Measurements from ENCODE around the gene HHAT.

The HHAT gene

GRCh38 chr1:210445931-210446330 is 117.2 kb downstream of the HHAT start:
- no peaks in the 10 kb centered on the region for H3K79me2 ChIP-seq (ENCODE audit: low read length)
- no peaks in the 10 kb centered on the region for H3K36me3 ChIP-seq (replicated peaks; ENCODE audit: insufficient read depth, low read length)
- H3F3A ChIP-seq (ENCODE audit: insufficient read depth, low read length) = no peaks in the 10 kb centered on the region
- H4K20me1 ChIP-seq (ENCODE audit: insufficient read depth, low read length) = no peaks in the 10 kb centered on the region
- H3K9me2 ChIP-seq (replicated peaks; ENCODE audit: insufficient read depth, low read length) = no peaks in the 10 kb centered on the region
- H3K4me3 ChIP-seq (ENCODE audit: low read length) = no peak overlapping the region
- H3K27me3 ChIP-seq (replicated peaks; ENCODE audit: insufficient read depth, low read length) = no peaks in the 10 kb centered on the region
- H3K27ac ChIP-seq (ENCODE audit: low read length) = no peak overlapping the region
- TF ChIP-seq EZH2phosphoT487 (IDR thresholded peaks at IDR 0.05; ENCODE audit: low read length) (no peak), EZH2 (optimal IDR thresholded peaks at IDR 0.05; ENCODE audit: low read depth, low read length) (no peak), CTCF (IDR thresholded peaks at IDR 0.05; ENCODE audit: low read length) (no peak)
- no peak overlapping the region for H3K9ac ChIP-seq (ENCODE audit: low read length)
- H3K4me2 ChIP-seq (ENCODE audit: low read depth, low read length) = no peak overlapping the region
- no peak for DNase-seq
- H3K4me1 ChIP-seq (ENCODE audit: low read length) = no peaks in the 10 kb centered on the region
- no peak overlapping the region for H2AFZ ChIP-seq (ENCODE audit: low read length)
- no peaks in the 10 kb centered on the region for H3K9me3 ChIP-seq (replicated peaks; ENCODE audit: insufficient read depth, low read length)

- Histone ChIP-seq H2AFZ (ENCODE audit: low read length) (no peak overlapping the region), H3K79me2 (ENCODE audit: low read length) (no peaks in the 10 kb centered on the region), H3K9ac (ENCODE audit: low read length) (no peak overlapping the region), H4K20me1 (ENCODE audit: insufficient read depth, low read length) (no peaks in the 10 kb centered on the region), H3K9me3 (replicated peaks; ENCODE audit: insufficient read depth, low read length) (no peaks in the 10 kb centered on the region), H3K27me3 (replicated peaks; ENCODE audit: insufficient read depth, low read length) (no peaks in the 10 kb centered on the region), H3K9me2 (replicated peaks; ENCODE audit: insufficient read depth, low read length) (no peaks in the 10 kb centered on the region), H3K4me1 (ENCODE audit: low read length) (no peaks in the 10 kb centered on the region), H3K27ac (ENCODE audit: low read length) (no peak overlapping the region), H3K4me2 (ENCODE audit: low read depth, low read length) (no peak overlapping the region), H3F3A (ENCODE audit: insufficient read depth, low read length) (no peaks in the 10 kb centered on the region), H3K4me3 (ENCODE audit: low read length) (no peak overlapping the region), H3K36me3 (replicated peaks; ENCODE audit: insufficient read depth, low read length) (no peaks in the 10 kb centered on the region)
- TF ChIP-seq EZH2 (optimal IDR thresholded peaks at IDR 0.05; ENCODE audit: low read depth, low read length) = no peak
- TF ChIP-seq EZH2phosphoT487 (IDR thresholded peaks at IDR 0.05; ENCODE audit: low read length) = no peak
- no peak for TF ChIP-seq CTCF (IDR thresholded peaks at IDR 0.05; ENCODE audit: low read length)
- DNase-seq = no peak
These were observed 117.8 kb downstream of the HHAT start for GRCh38 chr1:210446479-210446878.

- H4K20me1 ChIP-seq (ENCODE audit: insufficient read depth, low read length) = no peaks in the 10 kb centered on the region
- no peak overlapping the region for H2AFZ ChIP-seq (ENCODE audit: low read length)
- H3K9me2 ChIP-seq (replicated peaks; ENCODE audit: insufficient read depth, low read length) = no peaks in the 10 kb centered on the region
- TF ChIP-seq EZH2 (optimal IDR thresholded peaks at IDR 0.05; ENCODE audit: low read depth, low read length) = no peak
- no peak for TF ChIP-seq CTCF (IDR thresholded peaks at IDR 0.05; ENCODE audit: low read length)
- no peak for TF ChIP-seq EZH2phosphoT487 (IDR thresholded peaks at IDR 0.05; ENCODE audit: low read length)
- no peaks in the 10 kb centered on the region for H3K4me1 ChIP-seq (ENCODE audit: low read length)
- H3K9ac ChIP-seq (ENCODE audit: low read length) = no peak overlapping the region
- no peaks in the 10 kb centered on the region for H3F3A ChIP-seq (ENCODE audit: insufficient read depth, low read length)
- no peaks in the 10 kb centered on the region for H3K36me3 ChIP-seq (replicated peaks; ENCODE audit: insufficient read depth, low read length)
- no peaks in the 10 kb centered on the region for H3K79me2 ChIP-seq (ENCODE audit: low read length)
- no peak overlapping the region for H3K4me3 ChIP-seq (ENCODE audit: low read length)
- H3K27ac ChIP-seq (ENCODE audit: low read length) = no peak overlapping the region
- no peak overlapping the region for H3K4me2 ChIP-seq (ENCODE audit: low read depth, low read length)
- no peak for DNase-seq
- no peaks in the 10 kb centered on the region for H3K27me3 ChIP-seq (replicated peaks; ENCODE audit: insufficient read depth, low read length)
- H3K9me3 ChIP-seq (replicated peaks; ENCODE audit: insufficient read depth, low read length) = no peaks in the 10 kb centered on the region
These were observed 118.9 kb downstream of the HHAT start for GRCh38 chr1:210447456-210448057.

All from MM.1S (cell line).